GM21717 (cell line): ENCODE data around the gene ATRAID.

Experiments
- ATAC-seq: cut with Tn5 transposase; IDR thresholded peaks from one replicate; pipeline ENCODE4 v1.9.1; 2021; ENCODE audit warnings: mild to moderate bottlenecking, moderate library complexity; ENCODE audit not compliant: unreplicated experiment

ATRAID gene

DNA sequence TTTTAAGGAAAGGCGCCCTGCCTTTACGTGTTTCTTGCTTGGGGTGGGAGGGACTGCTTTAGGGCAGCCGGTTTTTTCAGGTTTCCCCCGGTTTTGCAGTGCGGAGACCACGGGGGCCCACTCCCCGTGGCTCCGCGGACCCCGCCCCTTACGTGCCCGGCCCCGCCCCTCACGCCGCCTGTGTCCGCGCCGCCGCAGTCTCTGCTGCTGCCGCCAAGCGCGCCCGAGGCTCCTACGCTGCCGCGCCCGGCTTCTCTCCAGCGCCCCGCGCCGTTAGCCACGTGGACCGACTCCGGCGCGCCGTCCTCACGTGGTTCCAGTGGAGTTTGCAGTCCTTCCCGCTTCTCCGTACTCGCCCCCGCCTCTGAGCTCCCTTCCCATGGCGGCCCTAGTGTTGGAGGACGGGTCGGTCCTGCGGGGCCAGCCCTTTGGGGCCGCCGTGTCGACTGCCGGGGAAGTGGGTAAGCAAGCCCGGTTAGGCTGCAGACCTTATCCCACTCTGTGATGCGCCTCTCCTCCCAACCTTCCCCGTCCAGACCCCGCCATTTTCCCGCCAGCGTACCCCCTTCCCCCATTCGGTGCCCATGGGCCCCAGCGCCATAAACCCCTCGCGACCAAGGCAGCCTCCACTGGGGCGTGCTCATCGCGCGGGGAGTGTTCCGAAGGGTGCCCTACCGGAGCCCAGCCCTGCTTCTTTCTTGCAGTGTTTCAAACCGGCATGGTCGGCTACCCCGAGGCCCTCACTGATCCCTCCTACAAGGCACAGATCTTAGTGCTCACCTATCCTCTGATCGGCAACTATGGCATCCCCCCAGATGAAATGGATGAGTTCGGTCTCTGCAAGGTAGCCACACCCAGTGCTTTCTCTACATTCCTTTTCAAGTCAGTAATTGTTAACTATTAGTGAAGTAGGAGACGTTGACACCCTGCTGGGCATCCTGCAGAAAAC, 5.6 kb downstream of the ATRAID start, which contains the start of gene CAD:
CAD (plus strand) TSS at position 197 of the 949 bp plus-strand sequence; CDS start at position 380, 183 bp downstream.
- peak; percentile 55 for ATAC-seq

DNA sequence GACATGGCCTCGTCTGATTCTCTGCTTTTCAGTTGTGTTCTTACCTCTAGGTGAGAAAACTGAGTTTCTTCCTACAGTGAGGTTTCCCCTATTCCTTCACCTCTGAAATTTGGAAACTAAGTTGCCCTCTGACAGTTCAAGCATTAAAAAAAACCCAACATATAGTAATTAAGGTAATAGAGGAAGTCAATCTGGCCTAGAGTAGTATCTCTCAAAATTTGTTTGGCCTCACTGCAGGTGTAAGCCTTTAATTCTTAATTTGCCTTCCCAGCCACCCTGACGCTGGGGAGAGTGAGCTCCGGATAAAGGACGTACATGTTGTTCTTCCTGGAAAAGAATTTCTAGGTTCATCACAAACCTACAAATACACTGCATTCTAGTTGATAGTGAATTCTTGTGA, 6.8 kb downstream of the ATRAID start:
- ATAC-seq, result no peak

DNA sequence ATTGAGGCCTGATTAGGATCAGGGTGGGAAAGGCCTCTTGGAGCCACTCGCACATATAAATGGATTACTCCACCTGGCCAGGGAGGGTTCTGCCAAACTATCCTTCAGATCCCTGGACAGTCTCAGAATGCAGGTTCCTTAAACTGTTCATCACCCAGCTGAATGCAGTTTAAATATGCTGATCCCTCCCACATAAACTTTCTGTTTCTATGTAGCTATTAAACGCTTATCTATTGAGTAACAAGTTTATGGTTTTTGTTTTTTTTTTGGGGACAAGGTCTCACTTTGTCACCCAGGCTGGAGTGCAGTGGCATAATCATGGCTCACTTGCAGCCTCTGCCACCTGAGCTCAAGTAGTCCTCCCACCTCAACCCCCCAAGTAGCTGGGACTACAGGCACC, 7.2 kb downstream of the ATRAID start:
- no peak for ATAC-seq

DNA sequence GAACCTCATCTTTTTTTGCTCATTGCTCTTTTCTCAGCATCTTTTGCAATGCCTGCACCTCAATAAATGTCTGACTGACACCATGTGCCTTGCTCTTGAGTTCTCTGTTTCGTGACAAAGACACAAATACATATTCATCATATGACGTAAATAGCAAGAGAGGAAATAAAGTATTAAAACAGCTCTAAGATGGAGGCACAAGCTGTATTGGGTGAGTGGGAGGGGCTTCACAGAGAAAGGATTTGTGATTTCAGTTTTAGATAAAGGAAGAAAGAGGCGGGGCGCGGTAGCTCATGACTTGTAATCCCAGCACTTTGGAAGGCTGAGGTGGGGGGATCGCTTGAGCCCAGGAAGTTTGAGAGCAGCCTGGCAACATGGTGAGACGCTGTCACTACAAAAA, 8.2 kb downstream of the ATRAID start:
- no peak for ATAC-seq

DNA sequence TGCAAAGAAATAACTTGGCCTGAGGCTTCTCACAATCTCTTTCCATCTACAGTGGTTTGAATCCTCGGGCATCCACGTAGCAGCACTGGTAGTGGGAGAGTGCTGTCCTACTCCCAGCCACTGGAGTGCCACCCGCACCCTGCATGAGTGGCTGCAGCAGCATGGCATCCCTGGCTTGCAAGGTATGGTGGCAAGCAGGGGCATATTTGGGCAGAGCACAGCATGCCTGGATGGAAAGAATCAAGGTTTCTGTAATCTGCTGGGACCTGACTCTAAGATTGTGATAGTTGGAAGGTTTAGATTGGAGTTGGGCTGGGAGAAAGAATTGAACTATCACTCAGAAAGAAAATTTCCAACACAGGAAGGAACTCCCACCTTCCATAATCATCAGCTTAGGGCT, 9.3 kb downstream of the ATRAID start:
- no peak for ATAC-seq

DNA sequence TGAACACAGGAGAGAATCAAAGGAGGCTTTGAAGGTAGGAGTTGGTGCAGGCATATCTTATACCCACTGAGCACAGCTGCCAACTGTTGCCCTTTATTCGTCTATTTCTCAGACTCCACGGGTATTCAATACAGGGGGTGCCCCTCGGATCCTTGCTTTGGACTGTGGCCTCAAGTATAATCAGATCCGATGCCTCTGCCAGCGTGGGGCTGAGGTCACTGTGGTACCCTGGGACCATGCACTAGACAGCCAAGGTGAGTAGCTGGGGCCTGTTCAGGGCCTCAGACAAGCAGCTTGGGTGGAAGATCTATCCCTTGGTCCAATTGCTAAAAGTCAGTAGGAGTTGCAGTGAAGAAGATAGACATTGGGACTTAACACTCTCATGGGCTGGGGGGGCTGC, 10.6 kb downstream of the ATRAID start:
- ATAC-seq, result no peak

DNA sequence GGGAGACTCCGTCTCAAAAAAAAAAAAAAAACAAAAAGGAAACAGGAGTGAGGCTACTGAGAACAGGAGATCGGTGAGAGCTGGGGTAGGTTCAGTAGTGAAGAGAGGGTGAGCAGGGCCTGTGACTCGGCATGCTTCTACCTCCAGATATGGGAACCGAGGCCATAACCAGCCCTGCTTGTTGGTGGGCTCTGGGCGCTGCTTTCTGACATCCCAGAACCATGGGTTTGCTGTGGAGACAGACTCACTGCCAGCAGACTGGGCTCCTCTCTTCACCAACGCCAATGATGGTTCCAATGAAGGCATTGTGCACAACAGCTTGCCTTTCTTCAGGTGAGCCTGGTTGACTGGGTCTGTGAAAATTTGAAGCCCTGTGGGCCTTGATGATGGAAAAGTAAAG, 11.6 kb downstream of the ATRAID start:
- ATAC-seq, result no peak

DNA sequence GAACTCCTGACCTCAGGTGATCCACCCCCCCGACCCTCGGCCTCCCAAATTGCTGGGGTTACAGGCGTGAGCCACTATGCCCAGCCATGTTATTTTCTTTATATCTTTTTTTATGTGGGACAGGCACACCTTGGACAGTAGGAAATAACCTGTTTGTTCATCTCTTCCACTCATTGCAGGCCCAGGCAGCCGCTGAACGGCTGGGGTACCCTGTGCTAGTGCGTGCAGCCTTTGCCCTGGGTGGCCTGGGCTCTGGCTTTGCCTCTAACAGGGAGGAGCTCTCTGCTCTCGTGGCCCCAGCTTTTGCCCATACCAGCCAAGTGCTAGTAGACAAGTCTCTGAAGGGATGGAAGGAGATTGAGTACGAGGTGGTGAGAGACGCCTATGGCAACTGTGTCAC, 13.7 kb downstream of the ATRAID start:
- no peak for ATAC-seq

DNA sequence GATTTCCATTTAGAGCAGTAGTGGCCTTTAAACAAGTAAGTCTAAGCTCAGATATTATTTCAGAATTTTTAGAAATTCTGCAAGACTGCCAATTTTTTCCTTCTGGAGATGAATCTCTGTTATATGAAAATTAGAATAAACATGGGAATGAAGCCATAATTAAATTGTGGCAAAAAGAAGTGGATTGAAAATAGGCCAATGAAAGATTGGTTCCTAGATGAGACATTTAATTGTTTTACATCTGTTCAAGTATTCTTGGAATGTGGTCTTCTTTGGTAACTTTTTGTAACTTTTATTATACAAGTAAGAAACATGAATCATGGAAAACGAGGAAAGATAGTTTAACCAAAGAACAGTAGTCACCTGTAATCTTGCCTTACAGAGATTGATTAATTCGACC, 15.7 kb downstream of the ATRAID start:
- ATAC-seq, result no peak

DNA sequence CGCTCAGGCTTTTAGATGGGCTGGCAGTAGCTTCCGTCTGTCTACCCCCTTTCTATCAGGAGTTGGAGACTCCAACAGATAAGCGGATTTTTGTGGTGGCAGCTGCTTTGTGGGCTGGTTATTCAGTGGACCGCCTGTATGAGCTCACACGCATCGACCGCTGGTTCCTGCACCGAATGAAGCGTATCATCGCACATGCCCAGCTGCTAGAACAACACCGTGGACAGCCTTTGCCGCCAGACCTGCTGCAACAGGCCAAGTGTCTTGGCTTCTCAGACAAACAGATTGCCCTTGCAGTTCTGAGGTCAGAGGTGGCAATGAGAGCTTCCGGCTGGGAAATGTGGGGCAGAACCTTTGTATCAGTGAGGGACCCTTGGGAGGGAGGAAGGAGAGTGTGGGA, 20.1 kb downstream of the ATRAID start:
- ATAC-seq, result no peak

DNA sequence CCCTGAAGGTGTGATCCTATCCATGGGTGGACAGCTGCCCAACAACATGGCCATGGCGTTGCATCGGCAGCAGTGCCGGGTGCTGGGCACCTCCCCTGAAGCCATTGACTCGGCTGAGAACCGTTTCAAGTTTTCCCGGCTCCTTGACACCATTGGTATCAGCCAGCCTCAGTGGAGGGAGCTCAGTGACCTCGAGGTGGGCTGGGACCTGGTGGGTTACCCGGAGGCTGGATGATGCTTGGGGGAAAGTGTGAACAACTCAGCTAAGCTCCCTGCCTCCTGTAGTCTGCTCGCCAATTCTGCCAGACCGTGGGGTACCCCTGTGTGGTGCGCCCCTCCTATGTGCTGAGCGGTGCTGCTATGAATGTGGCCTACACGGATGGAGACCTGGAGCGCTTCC, 21.5 kb downstream of the ATRAID start:
- ATAC-seq, result no peak

DNA sequence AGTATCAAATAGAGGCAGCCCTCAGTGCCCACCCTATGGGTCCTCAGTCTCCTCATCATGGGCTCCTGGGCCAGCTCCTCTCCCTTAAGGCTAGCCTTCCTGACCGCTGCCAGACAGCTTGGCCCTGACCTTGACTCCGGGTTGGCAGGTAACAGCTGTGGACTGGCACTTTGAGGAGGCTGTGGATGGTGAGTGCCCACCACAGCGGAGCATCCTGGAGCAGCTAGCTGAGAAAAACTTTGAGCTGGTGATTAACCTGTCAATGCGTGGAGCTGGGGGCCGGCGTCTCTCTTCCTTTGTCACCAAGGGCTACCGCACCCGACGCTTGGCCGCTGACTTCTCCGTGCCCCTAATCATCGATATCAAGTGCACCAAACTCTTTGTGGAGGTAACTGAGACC, 24.3 kb downstream of the ATRAID start:
- ATAC-seq, result no peak

DNA sequence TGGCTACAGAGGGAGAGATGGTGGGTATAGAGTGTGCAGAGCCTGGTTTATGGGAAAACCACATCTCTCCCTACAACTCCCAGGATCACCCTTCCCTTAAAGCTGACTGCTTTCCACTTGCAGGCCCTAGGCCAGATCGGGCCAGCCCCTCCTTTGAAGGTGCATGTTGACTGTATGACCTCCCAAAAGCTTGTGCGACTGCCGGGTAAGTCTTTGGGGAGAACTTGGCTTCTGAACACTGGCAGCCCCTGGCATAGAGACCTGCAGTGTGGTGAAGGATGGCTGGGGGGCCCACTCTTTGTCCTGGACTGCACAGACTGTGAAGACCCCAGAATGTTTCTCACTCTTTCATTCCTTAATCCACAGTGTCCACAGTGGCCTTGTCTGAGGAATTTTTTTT, 24.8 kb downstream of the ATRAID start:
- no peak for ATAC-seq

DNA sequence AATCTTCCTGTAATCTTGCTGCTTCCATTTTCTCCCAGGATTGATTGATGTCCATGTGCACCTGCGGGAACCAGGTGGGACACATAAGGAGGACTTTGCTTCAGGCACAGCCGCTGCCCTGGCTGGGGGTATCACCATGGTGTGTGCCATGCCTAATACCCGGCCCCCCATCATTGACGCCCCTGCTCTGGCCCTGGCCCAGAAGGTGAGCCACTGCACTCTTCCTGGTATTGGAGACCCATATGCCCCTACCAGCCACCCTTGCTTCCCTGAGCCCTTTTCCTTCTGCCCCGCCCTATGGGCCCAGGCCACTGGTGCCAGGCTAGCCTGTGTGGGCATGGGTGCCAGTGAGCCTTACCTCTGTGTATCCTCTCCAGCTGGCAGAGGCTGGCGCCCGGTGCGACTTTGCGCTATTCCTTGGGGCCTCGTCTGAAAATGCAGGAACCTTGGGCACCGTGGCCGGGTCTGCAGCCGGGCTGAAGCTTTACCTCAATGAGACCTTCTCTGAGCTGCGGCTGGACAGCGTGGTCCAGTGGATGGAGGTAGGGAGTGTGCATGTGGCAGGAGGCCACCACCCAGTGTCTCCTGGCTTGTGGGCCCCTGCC, 25.6 kb downstream of the ATRAID start:
- ATAC-seq, result no peak

DNA sequence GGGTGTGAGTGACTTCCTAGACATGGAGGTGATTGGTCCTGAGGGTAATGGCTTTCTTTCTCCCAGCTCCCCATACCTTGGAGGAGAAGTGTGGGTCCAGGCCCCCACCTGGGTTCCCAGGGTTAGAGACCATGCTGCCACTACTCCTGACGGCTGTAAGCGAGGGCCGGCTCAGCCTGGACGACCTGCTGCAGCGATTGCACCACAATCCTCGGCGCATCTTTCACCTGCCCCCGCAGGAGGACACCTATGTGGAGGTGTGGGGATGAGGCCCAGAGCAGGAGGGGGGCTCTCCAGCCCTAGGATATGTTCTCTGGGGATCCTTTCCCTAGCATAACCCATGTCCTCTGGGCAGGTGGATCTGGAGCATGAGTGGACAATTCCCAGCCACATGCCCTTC, 27.1 kb downstream of the ATRAID start:
- no peak for ATAC-seq

DNA sequence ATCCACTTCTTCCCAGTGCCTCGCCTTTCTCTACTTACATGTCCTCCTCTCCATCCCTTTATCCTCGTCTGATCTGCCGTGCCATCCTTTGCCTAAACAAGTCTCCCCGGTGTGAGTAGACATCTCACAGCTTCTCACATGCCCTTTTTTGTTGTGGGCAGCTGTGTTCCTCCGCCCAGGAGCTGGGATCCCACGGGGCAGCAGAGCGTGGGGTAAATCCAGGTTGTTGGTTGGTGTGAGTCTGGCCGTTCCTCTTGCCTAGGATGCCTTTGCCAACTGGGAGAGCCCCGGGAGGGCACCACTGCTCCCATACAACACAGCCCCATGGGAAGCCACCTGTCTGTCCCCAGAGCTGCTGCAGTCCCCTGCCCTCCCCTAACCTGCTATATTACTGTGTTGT, 28.6 kb downstream of the ATRAID start:
- no peak for ATAC-seq

DNA sequence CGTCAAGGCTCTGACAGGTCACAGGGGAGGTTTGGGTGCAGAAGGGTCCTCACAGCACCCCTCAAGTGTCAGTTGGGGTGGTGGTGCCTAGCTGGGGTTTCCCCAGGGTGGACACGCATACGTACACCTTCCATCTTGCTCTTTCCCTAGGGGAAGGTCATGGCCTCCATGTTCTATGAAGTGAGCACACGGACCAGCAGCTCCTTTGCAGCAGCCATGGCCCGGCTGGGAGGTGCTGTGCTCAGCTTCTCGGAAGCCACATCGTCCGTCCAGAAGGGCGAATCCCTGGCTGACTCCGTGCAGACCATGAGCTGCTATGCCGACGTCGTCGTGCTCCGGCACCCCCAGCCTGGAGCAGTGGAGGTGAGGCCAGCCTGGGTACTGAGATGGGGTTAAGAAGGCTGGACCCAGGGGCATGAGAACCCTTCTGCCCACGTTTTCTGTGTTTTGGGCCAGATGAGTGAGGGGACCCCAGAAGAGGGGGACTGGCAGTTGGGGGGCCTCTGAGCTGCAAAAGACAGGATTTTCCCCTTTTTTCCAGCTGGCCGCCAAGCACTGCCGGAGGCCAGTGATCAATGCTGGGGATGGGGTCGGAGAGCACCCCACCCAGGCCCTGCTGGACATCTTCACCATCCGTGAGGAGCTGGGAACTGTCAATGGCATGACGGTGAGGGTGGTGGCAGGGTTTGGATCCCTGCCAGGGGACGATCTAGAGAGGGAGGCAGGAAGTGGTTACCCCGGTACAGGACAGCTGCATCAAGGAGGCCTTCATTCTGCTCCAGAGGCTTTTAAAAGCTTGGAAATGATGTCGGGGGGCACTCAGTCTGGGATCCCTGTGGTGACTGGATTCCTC, 30.1 kb downstream of the ATRAID start:
- no peak for ATAC-seq

DNA sequence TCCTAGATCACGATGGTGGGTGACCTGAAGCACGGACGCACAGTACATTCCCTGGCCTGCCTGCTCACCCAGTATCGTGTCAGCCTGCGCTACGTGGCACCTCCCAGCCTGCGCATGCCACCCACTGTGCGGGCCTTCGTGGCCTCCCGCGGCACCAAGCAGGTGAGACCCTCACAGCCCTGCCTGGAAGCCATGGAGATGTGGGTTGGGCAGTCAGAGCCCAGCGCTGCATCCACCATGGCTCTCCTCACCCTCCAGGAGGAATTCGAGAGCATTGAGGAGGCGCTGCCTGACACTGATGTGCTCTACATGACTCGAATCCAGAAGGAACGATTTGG, 30.7 kb downstream of the ATRAID start:
- no peak for ATAC-seq

DNA sequence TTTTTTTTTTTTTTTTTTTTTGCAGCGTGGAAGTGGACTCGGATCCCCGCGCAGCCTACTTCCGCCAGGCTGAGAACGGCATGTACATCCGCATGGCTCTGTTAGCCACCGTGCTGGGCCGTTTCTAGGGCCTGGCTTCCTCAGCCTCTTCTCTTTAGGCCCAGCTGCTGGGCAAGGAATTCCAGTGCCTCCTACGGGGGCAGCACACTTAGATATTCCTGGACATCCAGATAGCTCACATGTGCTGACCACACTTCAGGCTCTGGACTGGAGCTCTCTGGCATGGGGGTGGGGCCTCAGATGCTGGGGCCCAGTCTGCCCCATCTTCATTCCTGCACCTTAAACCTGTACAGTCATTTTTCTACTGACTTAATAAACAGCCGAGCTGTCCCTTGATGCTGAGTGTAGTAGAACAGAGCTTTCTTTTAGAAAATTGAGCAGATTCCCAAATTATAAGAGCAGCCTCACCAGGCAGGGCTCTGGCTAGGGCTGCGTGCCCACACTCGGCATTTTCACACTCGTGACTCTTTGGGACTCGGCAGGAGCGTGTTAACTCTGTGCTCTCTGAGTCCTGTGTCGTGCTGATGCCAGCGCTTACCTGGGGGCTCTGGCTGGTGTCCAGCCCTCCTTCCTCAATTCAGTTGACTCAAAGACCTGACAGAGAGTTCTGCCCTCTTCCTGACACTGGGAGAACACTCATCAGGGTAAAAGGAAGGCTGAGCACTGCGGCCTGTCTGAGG, 31.7 kb downstream of the ATRAID start:
- ATAC-seq, result no peak

DNA sequence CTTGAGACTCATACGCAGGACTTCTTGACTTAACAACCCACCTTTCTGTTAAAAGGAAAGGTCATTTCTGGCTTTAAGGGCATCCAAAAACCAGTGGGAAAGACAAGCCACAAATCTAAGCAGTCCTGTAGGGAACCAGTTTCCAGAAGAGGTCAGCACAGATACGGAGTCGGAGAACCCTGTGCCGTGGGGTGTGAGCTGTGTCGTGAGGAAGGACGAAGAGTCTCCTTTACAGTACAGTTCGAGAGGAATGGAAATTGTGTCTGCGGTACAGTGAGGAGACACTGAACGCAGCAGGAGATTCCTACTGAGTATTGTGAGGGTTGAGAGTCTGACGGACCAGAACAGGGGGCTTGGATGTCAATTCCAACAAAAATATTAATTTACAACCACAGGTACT, 33.3 kb downstream of the ATRAID start:
- no peak for ATAC-seq

DNA sequence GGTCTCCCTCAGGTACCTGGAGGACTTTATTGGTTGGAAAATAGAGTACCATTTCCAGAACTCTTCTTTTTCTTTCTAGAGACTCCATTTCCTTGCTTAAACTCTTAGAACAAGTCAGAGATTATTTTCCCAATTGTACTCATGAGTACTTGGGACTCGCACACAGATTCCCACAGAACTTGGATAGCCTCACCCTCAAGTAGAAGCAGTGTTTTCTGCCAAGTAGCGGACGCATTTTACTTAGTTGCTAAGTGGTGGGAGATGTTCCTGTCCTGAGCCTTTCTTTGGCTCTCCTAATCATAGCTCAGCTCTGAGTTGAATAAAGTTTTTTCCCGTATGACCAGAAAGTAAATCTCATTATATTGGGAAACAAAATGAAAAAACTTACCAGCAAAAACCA, 33.8 kb downstream of the ATRAID start:
- no peak for ATAC-seq
